ENCODE measurements around the gene ZSWIM5.
"Not testable (repeated sequence)": the region's sequence is repeated elsewhere in the genome, so short reads cannot be mapped to it uniquely, and the experiment has no call there.

Gene ZSWIM5

DNA sequence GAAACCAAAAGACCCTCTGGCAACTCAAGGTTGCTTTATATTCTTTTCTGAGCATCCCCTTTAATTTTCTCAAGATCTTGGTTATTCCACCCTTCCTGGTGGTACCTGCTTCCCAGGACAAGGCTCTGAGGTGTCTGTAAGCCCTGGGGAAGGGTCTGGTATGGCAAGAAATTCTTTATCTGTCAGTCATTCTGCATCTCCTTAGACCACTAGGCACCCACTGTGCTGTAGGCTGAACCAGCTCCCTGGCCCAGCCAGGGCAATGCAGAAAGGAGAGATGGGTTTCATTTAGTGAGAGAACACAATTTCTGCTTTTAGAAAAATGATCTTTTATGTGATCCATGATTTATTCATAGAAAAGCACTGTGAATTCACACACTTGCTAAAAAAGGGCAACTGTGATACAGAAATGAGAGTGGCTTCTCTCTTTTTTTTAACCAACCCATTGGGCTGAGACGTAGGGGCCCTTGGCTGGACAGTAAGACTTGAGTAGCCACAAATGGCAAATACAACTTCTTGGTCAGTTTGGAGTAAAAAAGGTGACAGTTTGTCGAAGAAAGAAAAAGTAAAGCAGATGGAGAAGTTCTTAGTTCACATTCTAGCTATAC is 190.2 kb downstream of the ZSWIM5 start:
- no peak for DNase-seq

GRCh38 chr1:45015683-45016082 is 190.7 kb downstream of the ZSWIM5 start:
- no peak for DNase-seq

- peak; percentile 86 for DNase-seq
Observed at GRCh38 chr1:45014321-45015028, 191.9 kb downstream of the ZSWIM5 start.

DNA sequence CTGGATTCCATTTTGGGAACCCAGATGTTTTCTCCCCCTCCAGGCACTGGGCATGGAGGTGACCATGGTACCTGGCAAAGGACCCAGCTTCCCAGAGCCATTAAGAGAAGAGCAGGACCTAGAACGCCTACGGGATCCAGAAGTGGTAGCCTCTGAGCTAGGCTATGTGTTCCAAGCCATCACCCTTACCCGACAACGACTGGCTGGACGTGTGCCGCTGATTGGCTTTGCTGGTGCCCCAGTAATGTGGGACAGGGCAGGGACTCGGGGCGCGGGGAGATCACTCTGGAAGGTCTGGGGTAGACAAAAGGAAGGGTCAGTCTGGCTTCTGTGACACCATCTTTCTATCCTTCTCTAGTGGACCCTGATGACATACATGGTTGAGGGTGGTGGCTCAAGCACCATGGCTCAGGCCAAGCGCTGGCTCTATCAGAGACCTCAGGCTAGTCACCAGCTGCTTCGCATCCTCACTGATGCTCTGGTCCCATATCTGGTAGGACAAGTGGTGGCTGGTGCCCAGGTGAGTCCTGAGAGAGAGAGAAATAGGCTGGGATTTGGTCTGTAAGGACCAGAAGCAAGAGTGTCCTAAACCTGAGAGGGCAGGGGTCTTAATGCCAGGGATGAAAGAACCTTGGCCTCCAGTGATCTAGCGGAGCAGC is 192.7 kb downstream of the ZSWIM5 start:
- DNase-seq = no peak

GRCh38 chr1:45012639-45013278 is 193.6 kb downstream of the ZSWIM5 start:
- DNase-seq = peak; percentile 97

GRCh38 chr1:45011837-45012638 is 194.4 kb downstream of the ZSWIM5 start, which contains the start of gene UROD:
TSS of gene UROD (plus strand) at chr1:45012254. CDS start at chr1:45012266, 12 bp downstream.
- peak; percentile 99 for DNase-seq

DNA sequence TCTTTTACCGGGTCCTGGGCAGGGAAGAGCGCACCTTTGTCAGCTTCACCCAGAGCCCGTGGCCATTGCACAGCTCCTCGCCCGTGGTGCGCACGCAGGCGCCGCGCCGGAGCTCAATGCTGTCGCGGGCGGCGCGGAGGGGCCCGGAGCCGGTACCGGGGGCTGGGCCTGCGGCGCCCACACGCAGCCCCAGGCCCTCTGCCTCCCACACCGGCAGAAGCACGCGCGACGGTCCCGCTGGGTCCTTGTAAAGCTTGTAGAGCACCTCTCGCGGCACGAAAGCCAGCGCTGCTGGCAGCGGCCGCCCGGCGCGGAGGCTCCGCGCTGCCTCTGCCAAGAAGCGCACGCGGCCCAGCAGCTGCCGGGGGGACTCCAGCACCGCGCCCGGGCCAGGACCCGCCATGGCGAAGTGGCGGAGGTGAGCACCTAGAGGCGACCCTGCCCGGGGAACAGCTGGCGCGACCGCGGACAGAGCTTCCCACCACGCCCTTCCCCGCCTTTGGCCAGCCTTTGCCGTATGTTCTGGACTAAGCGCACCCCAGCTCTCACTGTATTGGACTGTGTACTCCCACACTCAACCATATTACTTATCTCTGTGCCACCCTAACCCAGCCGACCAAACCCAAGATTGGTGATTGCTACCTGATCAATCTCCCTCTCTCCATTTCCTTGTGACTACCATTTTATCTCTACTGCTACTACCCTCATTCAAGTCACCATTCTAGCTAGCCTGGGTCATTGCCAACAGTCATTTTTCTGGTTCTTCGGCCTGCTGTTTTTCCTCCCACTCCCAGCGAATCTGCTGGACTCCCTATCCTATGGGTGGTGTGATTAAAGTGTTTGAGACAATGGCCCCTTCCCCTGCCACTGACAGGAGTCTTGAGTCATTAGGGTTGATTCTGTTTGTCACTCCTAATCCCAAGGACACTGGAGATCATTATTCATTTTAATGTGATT is 195.3 kb downstream of the ZSWIM5 start, which contains the start of gene HECTD3:
Gene HECTD3, minus strand, starts transcription at position 470 of the 957 bp plus-strand sequence. Its CDS starts 67 bp downstream, at position 403.
- DNase-seq = peak; percentile 90

- DNase-seq = no peak
Observed at GRCh38 chr1:45009956-45010854, 196.2 kb downstream of the ZSWIM5 start.

- no peak for DNase-seq
Observed at GRCh38 chr1:45009296-45009865, 197.0 kb downstream of the ZSWIM5 start.

- DNase-seq = no peak
Observed at GRCh38 chr1:45008516-45008915, 197.9 kb downstream of the ZSWIM5 start.

GRCh38 chr1:45008076-45008475 is 198.3 kb downstream of the ZSWIM5 start:
- no peak for DNase-seq

DNA sequence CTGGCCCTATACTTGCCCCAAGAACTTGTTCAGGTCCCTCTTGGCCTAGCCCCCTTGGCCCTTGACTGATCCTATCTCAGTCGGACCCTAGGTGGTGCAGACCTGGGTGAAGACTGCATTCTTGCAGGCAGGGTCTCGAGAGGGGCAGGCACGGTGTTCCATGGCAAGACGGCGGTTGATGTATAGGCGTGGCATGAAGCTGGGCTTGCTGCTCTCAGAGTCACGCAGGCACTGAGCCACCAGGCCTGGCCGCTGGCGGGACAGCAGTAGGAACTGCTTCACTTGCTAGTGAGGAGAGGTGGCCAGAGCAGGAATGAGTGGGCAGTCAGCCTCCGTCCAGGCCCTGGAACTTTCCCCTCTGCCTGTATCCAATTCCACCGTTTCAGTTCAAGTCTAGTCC is 199.1 kb downstream of the ZSWIM5 start:
- no peak for DNase-seq

- no peak for DNase-seq
Observed at GRCh38 chr1:45005761-45006160, 200.6 kb downstream of the ZSWIM5 start.

GRCh38 chr1:45004281-45004920 is 202.0 kb downstream of the ZSWIM5 start:
- DNase-seq = no peak

GRCh38 chr1:45003741-45004140 is 202.7 kb downstream of the ZSWIM5 start:
- no peak for DNase-seq

DNA sequence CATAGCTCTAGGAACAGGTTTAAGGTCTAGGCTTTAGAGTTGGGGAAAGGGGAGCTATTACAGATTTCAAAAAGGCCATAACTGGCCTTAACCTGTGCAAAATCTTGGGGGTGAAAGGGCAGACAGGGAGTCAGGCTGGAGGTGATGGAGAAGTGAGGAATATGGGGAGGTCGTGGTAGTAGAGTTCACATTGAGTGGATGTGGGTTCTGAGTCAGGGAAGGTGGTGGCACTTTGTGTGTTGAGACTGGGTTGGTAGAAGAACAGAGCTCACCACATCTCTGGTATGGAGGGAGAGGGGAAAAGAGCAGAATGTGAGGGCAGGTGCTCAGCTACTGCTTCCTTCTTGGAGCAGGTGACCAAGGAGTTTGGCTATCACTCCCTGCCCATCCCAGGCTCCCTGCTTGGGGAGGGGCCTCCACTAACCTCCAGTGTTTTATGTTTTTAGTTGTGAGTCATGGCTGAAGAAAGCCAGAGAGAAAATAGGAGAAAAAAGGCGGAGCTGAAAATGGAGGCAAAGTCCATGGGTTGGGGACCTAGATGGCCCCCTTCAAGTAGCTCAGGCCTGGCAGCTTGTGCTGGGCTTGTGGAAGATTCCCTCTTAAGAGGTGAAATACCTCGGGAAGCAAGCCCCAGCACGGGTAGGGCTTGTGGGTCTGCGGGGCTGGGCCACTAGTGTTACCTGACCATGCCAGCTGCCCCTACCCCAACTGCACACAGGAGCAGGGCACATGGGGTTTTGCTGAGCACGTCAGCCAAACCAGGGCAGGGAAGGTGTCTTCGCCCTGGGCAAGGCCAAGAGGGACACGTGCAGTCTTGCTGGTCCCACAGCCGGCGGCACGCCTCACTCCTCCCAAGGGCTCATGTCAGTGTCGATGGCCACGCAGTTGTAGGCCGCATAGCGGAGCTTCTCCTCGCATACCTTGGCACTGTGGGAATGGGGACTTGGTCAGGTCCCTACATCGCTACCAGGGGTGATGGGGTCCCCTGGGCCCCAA is 203.5 kb downstream of the ZSWIM5 start:
- no peak for DNase-seq

DNA sequence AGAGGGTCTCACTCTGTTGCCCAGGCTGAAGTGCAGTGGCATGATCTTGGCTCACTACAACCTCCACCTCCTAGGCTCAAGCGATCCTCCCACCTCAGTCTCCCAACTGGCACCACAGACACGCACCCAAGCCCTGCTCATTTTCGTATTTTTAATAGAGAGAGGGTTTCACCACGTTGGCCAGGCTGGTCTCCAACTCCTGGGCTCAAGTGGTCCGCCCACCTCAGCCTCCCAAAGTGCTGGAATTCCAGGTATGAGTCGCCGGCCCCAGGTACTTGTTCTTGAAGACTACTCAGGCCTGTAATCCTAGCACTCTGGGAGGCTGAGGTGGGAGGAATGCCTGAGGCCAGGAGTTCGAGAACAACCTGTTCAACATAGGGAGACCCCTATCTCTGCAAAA is 204.8 kb downstream of the ZSWIM5 start:
- not testable (repeated sequence) for DNase-seq

- no peak for DNase-seq
Observed at GRCh38 chr1:45001011-45001481, 205.4 kb downstream of the ZSWIM5 start.

All from OCI-M1 (cell line).